C1 segment of cervical spinal cord (tissue), 14 donors: ENCODE results near the gene TRIAP1.
"Not testable (repeated sequence)": the region's sequence is repeated elsewhere in the genome, so short reads cannot be mapped to it uniquely, and the experiment has no call there.

ENCODE experiments used
- DNase-seq, 14 donors: peaks; one replicate each; lab custom pipeline; 2025; lab: John Stamatoyannopoulos, UW

The TRIAP1 gene

DNA sequence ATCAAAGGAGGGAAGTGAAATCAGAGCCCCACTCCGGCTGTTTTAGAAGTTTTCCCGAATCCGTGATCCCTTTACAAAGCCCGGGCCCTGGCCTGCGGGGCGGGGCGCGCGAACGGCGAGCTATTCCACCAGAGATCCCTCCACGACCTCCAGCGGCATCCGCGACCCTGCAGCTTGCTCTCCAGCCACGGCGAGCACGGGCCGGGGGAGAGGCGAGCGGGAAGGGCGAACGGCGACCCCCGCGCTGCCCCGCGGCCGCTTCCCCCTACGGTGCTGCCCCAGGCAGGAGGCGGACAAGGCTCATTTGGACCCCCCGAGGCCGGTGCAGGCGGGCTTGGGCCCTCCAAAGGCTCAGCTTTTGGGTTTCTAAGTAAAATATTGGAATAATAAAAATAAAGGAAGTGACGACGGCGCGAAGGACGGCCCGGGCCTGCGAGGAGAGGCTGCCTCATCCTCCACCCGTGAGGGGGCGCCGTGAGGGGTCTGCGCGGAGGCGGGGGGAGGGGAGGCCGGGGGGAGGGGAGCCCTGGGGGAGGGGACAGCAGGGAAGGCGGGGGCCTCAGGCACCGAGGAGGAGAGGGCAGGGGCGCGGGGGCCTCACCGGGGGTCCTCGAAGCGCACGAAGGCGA lies 22.8 kb upstream of the TRIAP1 start:
- DNase-seq = peak in 11 of 14 donors; percentile 33 to 82 (median 51)

DNA sequence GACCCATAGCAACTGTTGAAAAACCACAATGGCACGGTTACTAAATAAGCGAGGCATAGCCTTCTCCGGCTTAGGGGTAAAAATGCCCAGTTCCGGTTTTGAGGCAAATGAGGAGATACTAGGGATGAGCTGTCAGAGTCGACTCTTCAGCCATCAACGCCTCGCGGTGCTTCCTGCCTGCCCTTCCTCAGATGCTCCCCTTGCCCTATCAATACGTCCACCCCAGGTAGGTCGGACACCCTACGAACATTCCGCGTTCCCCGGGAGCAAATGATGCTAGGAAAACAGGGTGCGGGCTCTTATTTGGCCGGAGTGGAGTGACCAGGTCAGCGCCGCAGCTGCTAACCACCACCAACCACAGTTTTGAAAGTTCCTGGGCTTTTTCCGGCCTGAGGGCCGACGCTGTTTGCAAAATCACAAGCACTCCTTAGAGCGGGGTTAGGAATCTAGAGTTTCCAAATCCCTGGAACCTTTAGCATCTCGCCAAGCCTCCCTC lies 22.2 kb upstream of the TRIAP1 start:
- peak in 5 of 14 donors; percentile 18 to 59 (median 34) for DNase-seq

DNA sequence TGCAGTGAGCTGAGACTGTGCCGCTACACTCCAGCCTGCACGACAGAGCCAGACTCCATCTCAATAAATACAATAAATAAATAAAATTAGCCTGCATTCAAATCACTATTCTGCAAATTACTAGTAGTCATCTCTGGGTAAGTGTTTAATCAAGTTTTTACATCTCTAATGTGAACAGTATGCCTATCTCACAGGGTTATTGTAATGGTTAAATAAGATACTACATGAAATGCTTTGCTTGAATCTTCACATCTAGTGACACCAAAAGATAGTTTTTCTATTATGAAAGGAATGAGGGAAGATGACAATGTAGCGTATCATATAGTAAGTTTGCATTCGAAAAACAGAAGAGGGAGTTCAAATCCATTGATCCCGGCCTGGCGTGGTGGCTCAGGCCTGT lies 21.3 kb upstream of the TRIAP1 start:
- DNase-seq = no peak

DNA sequence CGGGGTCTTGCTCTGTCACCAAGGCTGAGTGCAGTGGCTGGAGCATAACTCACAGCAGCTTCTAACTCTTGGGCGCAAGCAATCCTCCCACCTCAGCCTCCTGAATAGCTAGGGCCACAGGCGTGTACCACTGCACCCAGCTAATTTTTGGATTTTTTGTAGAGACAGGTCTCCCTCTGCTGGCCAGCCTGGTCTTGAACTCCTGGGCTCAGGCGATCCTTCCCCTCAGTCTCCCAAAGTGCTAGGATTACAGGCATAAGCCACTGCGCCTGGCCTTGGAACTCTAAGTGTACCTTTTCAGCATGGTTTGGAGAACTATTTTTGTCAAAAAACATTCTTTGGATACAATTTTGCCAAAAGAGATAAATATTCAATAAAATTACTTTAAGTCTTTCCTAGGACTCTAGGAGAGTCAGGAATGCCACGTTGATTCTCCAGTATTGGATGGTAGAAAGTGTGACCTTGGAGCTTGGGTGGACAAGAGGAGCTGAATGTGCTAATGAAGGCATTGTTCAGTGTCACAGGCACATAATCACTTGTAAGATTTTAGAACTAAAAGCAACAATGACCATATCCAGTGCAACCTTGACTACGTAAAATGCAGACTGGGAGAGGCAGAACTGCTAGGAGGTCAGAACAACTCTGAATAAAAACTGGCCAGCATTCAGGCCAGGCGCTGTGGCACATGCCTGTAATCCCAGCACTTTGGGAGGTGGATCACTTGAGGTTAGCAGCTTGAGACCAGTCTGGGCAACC lies 20.6 kb upstream of the TRIAP1 start:
- peak in 1 of 14 donors; percentile 10 for DNase-seq

DNA sequence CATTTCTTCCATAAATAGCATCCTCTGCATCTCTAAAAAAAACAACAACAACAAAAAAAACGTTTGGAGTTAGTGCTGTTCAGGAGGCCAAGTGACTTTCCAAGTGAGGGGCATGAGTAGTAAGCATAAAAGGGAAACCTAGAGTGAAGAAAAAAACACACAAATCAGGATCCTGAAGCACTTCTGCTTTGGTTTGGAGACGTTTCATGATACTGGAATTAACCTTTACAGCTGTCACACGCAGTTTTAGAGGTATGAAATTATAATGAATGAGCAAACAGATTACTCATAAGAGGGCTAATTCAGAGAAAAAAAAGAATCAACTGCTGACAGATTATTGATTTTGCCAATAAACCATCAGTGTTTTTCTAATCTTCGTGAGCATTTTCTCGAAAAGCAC lies 19.6 kb upstream of the TRIAP1 start:
- DNase-seq = no peak

DNA sequence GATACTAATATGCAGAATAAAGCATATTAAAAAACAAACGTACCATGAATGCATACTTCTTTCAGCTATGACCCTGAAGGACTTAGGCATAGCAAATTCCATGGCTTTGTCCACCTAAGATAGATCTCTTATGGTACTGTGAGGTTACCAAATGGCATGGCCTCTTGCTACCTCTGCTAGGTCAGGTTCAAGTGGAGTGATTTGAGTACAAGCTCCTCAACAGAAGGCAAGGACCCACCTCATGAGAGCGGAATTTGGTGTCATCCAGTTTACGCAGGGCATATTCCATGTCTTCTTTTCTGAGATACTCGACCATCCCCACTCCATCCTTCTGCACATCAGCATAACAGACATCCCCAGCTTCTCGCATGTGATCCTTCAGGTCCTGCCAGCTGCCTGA lies 17.5 kb upstream of the TRIAP1 start:
- DNase-seq = no peak

DNA sequence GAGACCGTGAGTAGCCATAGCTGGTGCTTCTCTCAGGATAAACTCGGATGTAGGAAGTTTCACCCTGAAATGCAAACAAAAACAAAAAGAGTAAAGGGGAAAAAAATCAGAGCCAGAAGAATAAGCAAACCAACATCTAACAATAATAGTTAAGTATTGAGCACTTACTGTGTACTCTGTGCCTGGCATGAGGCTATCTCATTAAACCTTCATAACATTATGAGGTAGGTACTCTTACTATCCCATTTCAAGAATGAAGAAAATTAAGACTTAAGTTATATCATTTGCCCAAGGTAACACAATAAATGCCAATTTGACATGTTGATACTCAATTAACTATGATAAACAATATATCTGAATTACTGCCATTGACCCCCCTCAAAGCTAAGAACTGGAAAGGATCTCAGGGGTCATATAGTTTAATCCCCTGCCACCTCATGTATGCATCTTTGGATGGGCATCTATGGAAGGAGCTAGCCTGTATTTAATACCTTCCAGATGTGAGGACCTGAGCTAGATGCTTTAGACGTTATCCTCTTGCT lies 16.0 kb upstream of the TRIAP1 start:
- no peak for DNase-seq

DNA sequence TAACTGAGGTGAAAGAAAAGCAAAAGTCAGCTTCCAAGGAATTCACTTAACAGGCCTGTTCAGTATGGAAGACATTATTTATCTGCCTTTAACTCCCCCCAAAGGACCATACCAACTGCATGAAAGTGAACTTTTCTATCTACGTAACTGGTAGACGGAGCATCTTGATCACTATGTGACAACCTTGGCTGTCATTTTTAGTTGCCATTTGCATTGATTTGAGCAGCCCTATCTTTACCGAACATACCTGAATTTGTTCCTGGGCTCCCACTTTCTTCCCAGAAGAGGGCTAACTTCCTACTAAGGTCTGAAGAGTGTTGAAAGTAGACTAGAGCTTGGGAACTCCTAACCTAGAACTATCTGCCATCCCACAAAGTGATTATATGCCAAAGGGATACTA lies 14.0 kb upstream of the TRIAP1 start:
- no peak for DNase-seq

DNA sequence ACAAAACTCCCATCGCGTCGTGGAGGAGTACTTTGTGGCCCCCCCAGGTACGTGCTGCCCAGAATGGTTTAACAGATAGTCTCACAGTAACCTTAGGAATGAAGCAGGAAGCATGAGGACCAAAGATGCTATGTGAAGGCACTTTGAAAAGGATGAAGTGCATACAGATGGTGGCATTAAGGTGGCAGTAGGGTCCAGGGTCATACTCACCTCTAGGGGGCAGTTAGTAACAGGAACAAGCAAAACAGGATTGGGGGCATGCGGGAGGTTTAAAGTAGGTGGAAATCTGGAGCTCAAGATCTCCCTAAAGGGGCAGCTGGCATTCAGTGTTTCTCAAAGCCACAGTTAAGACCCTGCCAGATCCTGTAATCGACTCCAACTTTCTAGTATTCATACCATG lies 10.9 kb upstream of the TRIAP1 start:
- no peak for DNase-seq

DNA sequence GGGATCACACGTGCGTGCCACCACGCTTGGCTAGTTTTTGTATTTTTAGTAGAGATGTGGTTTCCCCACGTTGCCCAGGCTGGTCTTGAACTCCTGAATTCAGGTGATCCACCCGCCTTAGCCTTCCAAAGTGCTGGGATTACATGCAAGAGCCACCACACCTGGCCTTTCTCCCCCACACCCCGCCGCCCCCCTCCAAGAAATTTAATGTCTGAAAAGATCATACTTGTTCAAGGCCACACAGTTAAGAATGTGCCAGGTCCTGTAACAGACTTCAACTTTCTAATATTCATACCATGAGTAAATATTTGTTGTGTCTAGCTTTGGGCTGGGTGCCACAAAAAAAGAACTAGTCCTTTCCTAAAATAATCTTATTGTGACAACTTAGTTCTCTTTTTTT lies 9.1 kb upstream of the TRIAP1 start:
- no peak for DNase-seq

DNA sequence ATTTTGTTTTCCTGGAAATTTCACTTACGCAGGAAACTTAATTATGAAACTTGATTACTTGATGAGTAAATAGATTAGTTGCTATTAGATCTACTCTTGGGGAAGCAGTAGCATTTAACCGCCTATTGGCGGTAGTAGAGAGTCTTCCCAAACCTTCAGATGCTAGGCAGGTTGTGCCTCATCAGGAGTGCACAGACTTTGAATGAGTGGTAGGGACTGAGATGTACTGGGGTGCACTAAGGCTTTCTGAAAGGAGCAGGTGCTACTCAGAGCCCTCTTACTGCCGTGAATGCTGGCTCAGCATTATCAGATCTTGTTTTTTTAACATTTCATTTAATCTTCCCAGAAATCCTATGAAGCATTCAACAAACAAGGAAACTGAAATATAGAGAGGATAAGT lies 7.8 kb upstream of the TRIAP1 start:
- no peak for DNase-seq

DNA sequence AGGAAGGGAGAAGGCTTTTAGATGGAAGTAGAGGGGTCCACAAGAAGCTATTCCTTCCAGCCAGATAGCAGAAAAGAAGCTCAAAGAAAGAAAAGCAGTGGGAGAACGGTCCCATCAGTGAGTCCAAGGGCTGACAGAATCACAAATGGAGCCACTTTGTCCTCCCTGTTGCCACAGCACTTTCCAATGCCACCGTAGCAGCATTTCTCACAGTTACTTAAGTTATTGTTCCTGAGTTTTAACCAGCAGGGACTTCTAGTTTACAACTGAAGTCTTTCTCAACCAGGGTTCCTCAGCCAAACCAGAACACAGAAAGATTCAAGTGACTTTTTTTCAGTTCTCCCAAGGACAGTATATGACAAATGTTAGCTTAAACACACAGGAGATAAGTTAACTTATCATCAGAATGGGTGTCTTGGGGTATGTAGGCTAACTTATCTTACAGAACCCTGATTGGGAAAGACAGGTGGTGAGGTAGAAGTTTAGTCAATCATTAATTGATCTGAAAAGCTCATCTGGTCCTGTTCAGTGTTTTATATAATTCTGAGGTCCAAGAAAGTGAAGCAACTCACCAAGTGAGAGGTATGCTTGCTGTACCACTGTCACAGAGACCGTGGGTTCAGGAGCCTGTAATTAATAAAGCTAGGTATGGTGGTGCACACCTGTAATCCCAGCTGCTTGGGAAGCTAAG lies 7.0 kb upstream of the TRIAP1 start:
- no peak for DNase-seq

DNA sequence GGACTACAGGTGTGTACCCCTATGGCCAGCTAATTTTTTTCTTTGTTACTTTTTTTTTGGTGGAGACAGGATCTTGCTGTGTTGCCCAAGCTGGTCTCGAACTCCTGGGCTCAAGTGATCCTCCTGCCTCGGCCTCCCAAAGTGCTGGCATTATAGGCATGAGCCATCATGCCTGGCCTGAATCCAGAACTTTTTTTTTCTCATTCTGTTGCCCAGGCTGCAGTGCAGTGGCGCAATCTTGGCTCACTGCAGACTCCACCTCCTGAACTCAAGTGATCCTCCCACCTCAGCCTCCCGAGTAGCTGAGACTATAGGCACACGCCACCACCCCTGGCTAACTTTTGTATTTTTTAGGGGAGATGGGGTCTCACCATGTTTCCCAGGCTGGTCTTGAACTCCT lies 6.3 kb upstream of the TRIAP1 start:
- DNase-seq = not testable (repeated sequence)

DNA sequence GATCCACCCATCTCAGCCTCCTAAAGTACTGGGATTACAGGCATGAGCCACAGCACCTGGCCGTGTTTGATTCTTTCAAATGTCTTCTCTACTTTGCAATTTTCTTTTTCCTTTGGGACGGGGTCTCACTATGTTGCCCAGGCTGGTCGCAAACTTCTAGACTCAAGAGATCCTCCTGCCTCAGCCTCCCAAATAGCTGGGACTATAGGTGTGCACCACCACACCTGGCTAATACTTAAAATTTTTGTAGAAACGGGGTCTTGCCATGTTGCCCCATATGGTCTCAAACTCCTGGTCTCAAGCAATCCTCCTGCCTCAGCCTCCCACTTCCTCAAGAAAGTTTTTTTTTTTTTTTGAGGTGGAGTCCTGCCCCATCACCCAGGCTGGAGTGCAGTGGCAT lies 1.8 kb upstream of the TRIAP1 start:
- no peak for DNase-seq

DNA sequence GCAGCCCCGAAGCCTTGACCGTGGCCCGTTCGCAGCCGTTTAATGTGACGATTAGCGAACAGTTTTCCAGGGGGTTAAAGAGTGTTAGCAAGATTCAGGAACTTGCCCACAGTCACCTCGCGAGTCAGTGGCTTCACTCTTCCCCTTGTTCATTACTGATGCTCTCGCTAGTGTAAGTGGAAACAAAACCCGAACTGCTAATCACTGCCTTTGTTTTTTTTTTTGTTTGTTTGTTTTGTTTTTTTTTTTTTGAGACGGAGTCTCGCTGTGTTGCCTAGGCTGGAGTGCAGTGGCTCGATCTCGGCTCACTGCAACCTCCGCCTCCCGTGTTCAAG lies 627 bp upstream of the TRIAP1 start:
- DNase-seq = not testable (repeated sequence)

DNA sequence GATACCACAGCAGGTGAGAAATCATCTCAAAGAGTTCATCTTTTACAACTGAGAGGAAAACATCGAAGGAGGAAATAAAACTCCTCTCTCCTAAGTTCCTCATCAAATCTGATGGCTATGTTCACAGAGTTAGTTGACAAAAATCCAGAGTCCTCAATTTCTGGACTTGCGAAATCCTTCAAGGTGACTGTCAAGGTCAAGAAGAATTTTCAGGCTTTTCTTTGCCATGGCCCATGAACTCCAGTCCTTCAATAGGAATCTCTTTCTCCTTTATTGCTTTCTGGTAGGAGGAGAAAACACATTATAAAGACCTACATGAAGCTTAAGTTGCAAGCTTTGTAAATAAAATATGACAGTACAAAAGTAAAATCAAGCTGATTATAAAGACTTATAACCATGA lies 1.5 kb downstream of the TRIAP1 start:
- DNase-seq = no peak

DNA sequence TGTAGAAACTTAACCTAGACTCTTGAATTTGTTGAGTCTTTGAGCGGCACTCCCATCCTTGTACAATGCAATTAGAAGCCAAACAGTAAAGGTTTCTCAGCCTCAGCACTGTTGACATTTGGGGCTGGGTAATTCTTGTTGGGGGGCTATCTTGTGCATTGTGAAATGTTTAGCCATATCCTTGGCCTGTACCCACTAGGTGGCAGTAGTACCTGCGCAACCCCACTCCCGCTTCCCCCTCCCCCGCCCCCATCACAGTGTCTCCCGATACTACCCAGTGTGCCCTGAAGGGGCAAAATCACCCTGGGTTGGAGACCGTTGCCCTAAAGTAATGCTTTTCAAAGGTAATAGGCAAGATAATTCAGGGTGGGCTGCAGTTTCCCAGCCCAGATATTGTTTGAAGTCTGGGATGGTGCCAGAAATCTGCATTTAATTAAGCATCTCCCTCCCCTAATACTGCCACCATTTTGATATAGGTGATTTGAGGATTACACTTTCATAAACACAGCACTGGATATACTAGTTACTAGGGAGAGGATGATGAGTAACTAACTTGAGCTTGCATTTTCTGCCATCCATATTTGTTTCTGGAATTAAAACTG lies 6.4 kb downstream of the TRIAP1 start:
- DNase-seq = peak in 6 of 14 donors; percentile 1 to 27 (median 12)

DNA sequence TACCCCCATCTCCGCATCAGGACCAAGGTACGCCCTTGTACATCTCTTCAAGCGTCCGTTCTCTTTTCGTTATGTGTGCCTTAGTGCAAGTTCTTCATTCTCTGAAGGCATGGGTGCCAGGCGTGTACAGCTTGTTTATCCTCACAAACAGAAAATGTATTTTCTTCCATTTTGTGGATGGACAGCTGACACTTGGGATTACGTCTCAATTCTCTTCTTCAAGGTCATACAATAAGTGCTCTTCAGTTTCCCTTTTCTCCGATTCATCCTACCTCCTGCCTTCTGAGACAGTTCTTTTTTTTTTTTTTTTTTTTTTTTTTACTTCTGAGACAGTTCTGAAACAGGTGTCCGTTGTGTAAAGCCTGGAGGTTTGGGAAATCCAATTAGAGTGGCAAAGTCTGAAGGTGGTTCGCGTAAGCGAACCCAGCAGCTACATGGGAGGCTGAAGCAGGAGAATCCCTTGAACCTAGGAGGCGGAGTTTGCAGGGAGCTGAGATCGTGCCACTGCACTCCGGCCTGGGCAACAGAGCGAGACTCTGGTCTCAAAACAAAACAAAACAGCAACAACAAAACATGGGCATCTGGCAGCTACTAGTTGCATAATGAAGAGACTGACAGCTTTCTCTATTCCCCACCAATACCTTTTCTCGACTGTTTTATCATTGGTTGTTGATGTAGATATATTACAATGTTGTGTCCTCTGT lies 7.5 kb downstream of the TRIAP1 start:
- DNase-seq = no peak

DNA sequence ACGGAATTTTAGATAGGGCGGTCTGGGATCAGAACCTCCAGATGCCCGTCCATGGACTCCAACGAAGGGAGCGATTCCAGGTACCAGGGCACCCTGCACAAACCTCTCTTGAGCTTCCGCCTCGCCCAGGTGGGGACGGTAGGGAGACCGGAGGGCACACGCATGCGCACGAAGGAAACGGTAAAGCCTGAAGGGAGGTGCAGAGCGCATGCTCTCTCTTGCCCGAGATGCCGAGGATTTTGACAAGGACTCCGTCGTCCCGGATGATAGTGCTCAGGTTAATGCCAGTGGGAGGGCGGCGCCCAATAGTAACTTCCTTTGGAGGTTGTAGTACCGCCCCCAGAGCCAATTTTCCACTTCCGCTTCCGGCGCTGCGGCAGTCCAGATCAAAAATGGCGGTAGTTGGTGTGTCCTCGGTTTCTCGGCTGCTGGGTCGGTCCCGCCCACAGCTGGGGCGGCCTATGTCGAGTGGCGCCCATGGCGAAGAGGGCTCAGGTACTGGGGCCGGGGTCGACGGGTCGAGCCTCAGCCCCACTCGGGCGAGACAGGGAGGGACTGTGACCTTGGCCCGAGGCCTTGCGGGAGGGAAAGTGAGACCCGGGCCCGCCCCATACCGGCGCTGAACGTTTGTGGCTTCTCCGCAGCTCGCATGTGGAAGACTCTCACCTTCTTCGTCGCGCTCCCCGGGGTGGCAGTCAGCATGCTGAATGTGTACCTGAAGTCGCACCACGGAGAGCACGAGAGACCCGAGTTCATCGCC lies 8.3 kb downstream of the TRIAP1 start, which contains the start of gene COX6A1:
COX6A1 (plus strand) TSS at position 379 of the 760 bp plus-strand sequence; CDS start at position 393, 14 bp downstream.
- DNase-seq = peak; percentile 59 to 98 (median 86)

DNA sequence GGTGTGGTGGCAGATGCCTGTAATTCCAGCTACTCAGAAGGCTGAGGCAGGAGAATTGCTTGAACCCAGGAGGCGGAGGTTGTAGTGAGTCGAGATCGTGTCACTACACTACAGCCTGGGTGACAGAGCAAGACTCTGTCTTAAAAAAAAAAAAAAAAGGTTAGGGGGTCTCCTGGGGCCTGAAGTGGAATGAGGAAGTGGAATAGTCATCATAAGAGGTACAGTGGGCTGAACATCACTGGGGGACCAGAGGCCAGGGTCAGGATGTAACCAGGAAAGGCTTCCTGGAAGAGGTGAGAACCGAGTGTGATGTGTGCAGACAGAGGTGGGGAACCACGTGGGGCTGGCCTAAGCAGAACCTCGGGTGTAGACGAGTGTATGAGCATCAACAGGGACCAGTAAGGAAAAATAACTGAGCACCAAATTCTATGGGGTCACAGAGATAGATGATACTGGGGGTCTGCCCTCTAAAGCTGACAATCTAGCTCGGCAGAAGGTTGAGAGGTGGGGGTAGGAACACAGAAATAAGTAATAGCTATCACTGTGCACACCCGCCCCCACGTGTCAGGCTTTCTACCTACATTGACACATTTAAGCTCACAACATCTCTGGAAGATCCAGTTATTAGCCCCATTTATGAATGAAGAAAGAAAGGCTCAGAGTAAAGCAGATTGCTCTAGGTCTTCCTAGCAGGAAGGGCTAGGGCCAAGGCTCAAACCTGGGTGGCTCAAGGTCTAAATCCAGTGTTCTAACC lies 13.2 kb downstream of the TRIAP1 start:
- DNase-seq = no peak
